GM13976 (cell line): ENCODE results near the gene TCP1.
"Not testable (repeated sequence)": the region's sequence is repeated elsewhere in the genome, so short reads cannot be mapped to it uniquely, and the experiment has no call there.

Source experiments
- DNase-seq: peaks from one replicate; pipeline ENCODE4 v3.0.0; 2012; ENCODE audit warnings: low spot score
- in situ Hi-C: fragments of 300-500 bp; cut with MboI; formaldehyde crosslinking; loops from one replicate; pipeline ENCODE4 v1.12.0; 2022; ENCODE audit warnings: low sequenced_read_pairs, mixed read lengths, inconsistent platforms; ENCODE audit not compliant: unreplicated experiment
- TF ChIP-seq, protein P1 (sequence below): IDR thresholded peaks from 2 replicates; pipeline ENCODE4 v1.5.1; 2012; ENCODE audit warnings: borderline replicate concordance, mild to moderate bottlenecking; ENCODE audit not compliant: insufficient read depth; ENCODE audit errors: extremely low read depth, missing control alignments, control extremely low read depth

TCP1 gene

DNA sequence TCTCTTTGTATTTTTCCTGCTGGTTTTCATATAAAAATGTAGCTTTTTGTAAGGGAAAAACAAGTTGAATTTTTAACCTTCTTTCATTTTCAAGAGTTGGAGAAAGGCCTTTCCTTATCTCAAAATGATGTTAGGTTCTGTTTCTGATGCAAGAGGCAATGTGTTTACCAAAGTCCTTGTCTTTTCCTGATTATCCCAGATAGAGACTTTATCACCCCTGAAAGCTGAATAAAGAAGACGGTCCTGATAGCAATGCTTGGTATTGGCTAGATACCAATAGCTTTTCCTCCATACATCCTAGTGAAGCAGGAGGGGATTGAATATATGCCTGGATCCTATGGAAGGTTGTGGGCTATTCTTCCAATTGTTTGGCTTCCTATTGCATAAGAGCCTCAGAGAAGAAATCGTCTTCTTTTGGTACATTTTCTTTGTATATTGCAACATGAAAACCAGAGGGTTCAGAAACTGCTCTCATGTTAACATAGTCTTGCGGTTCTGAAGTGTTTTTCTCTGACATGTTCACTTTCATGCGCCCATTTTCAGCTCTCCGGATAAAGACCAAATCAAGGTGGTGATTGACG is 16.1 kb upstream of the TCP1 start:
- DNase-seq = no peak
- in situ Hi-C loops = no loop called here

DNA sequence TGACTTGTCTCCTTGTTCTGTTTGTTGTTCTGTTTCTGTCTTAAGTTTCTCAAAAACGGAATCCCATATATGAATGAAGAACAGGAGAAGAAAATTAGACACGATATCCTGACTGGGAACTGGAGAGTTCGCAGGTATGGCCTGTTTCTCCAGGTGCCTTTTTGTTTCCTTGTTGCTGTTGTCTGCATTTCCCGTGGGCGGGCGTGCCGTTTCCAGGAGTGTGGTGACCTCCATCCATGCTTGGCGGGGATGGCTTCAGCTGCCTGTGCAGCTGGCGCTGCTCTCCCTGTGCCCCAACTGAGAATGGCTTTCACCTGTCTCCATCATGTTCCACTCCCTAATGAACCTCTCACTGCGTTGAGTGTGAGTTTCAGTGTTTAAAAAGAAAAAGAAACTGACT is 15.1 kb upstream of the TCP1 start:
- in situ Hi-C loops = no loop called here
- DNase-seq = no peak
- TF ChIP-seq, protein P1, sequence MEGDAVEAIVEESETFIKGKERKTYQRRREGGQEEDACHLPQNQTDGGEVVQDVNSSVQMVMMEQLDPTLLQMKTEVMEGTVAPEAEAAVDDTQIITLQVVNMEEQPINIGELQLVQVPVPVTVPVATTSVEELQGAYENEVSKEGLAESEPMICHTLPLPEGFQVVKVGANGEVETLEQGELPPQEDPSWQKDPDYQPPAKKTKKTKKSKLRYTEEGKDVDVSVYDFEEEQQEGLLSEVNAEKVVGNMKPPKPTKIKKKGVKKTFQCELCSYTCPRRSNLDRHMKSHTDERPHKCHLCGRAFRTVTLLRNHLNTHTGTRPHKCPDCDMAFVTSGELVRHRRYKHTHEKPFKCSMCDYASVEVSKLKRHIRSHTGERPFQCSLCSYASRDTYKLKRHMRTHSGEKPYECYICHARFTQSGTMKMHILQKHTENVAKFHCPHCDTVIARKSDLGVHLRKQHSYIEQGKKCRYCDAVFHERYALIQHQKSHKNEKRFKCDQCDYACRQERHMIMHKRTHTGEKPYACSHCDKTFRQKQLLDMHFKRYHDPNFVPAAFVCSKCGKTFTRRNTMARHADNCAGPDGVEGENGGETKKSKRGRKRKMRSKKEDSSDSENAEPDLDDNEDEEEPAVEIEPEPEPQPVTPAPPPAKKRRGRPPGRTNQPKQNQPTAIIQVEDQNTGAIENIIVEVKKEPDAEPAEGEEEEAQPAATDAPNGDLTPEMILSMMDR = no peak

More for the DNA sequence above, 16.1 kb upstream of the TCP1 start:
- TF ChIP-seq, protein P1 = no peak

DNA sequence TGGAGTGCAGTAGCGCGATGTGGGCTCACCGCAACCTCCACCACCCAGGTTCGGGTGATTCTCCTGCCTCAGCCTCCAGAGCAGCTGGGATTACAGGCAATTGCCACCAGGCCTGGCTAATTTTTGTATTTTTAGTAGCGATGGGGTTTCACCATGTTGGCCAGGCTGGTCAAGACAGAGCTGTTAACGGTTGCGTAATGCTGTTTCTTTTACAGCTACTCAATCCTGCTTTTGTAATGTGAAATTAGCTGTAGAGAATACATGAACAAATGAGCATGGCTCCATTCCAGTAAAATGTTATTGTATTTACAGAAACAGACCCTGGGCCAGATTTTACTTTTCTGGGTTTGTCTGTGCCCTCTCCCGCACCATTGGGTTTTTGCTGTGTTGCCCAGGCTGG is 12.5 kb upstream of the TCP1 start:
- TF ChIP-seq, protein P1 = no peak
- in situ Hi-C loops = no loop called here
- DNase-seq = no peak

DNA sequence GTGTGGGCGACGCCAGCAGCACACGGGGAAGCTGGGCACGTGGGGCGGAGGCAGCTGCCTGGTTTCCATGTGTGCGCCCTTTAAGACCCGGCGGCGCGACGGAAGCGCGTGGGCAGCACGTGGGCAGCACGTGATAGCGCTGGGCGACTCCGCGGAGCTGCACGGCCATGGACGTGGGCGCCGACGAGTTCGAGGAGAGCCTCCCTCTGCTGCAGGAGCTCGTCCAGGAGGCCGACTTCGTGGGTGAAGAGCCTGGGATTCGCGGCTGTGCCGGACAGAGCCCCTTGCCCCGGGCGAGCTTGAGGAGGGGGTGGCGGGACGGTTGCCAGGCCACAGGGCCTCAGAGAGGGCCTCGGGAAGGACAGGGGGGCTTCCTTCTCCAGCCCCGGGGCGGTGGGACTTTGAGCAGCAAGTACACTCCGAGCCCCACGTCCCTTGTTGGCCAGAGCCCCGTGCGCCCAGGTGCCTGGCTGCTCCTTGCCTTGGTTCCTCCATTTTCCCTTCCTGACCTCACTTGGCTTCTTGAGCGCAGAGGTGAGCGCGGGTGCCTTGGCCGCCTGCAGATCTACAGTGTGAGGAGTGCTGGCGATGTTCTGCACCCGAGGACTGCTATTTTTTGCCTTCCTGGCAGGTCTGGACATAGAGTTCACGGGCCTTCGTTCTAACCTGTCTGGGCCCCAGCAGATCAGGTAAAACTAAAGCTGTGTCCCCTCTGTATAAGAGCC is 10.9 kb upstream of the TCP1 start, which contains the start of gene PNLDC1:
PNLDC1 (plus strand) TSS at position 136 of the 725 bp plus-strand sequence; CDS start at position 168, 32 bp downstream.
- no peak for DNase-seq
- TF ChIP-seq, protein P1 = no peak
- in situ Hi-C loops = no loop called here

DNA sequence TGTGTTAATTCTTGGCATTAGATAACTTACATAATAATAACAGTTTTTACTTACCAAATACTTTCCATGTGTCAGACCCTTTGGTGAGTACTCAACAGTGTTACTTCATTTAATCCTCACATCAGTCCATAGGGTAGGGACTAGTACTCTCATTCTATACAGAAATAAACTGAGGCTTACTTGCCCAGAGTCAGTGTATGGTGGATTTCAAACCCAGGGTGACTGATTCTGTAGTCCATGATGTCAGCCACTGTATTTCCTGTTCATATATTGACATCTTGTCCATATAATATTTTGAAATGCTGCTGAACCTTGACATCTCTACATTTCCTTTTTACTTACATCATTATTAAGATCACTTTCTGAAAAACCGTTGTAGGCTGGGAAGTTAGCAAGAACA is 8.2 kb upstream of the TCP1 start:
- DNase-seq = no peak
- TF ChIP-seq, protein P1 = no peak
- in situ Hi-C loops = no loop called here

DNA sequence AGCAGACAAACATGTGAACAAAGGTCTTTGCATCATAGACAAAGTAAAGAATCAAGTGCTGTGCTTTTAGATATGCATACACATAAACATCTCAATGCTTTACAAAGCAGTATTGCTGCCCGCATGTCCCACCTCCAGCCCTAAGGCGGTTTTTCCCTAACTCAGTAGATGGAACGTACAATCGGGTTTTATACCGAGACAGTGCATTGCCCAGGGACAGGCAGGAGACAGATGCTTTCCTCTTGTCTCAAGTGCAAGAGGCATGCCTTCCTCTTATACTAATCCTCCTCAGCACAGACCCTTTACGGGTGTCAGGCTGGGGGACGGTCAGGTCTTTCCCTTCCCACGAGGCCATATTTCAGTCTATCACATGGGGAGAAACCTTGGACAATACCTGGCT is 5.6 kb upstream of the TCP1 start:
- DNase-seq, in situ Hi-C loops: not testable (repeated sequence)

DNA sequence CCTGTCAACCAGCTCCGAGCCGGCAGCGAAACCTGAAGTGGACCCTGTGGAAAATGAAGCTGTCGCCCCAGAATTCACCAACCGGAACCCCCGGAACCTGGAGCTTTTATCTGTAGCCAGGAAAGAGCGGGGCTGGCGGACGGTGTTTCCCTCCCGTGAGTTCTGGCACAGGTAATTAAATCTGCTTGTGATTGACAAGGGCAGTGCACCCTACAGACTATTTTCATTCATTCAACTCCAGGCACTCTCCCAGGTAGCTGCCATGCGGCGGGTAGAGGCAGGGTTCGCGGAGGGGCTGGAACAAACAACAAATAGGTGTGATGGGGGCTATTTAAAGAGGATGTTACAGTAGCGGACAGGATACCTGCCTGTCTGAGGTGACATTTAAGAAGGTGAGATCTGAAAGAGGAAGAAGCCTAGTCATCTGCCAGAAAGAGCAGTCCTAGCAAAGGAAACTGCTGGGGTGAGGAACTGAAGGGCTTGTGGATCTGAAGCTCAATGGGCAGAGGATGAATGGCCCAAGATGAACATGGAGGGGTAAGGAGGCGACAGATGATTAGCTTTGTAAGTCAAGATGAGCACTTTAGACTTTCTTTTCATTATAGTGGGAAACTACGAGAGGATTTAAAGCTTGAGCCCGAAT is 1.7 kb upstream of the TCP1 start:
- in situ Hi-C loops = no loop called here
- TF ChIP-seq, protein P1 = no peak
- no peak for DNase-seq
